ENCODE results near the gene CDH22. TPM values are rescaled to one million over a fixed set of nuclear protein-coding genes. Genes with fewer than 3 reads are reported as not detected.

Gene CDH22
- total and polyA plus RNA-seq, 9 of the 15 experiments (the other 6 are each of a cell fraction or from before 2014, with no cell fraction given) = 0.07 to 0.08 TPM; not detected in 7

DNA sequence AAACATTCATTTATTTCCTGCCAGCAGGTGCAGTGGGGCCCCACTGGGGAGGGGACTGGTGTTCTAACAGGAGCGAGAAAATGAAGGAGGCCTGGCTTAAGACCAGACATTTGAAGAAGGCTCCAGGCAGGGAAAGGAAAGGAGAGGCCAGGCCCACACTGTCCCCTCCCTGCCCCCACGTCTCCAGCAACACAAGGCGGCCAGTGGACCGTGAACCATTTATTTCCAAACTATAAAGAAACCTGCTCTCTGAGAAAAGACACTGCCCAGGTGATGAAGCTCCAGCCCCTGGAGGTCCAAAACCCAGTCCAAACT lies 41.4 kb upstream of the CDH22 start (continued):
- TF ChIP-seq, protein P1, sequence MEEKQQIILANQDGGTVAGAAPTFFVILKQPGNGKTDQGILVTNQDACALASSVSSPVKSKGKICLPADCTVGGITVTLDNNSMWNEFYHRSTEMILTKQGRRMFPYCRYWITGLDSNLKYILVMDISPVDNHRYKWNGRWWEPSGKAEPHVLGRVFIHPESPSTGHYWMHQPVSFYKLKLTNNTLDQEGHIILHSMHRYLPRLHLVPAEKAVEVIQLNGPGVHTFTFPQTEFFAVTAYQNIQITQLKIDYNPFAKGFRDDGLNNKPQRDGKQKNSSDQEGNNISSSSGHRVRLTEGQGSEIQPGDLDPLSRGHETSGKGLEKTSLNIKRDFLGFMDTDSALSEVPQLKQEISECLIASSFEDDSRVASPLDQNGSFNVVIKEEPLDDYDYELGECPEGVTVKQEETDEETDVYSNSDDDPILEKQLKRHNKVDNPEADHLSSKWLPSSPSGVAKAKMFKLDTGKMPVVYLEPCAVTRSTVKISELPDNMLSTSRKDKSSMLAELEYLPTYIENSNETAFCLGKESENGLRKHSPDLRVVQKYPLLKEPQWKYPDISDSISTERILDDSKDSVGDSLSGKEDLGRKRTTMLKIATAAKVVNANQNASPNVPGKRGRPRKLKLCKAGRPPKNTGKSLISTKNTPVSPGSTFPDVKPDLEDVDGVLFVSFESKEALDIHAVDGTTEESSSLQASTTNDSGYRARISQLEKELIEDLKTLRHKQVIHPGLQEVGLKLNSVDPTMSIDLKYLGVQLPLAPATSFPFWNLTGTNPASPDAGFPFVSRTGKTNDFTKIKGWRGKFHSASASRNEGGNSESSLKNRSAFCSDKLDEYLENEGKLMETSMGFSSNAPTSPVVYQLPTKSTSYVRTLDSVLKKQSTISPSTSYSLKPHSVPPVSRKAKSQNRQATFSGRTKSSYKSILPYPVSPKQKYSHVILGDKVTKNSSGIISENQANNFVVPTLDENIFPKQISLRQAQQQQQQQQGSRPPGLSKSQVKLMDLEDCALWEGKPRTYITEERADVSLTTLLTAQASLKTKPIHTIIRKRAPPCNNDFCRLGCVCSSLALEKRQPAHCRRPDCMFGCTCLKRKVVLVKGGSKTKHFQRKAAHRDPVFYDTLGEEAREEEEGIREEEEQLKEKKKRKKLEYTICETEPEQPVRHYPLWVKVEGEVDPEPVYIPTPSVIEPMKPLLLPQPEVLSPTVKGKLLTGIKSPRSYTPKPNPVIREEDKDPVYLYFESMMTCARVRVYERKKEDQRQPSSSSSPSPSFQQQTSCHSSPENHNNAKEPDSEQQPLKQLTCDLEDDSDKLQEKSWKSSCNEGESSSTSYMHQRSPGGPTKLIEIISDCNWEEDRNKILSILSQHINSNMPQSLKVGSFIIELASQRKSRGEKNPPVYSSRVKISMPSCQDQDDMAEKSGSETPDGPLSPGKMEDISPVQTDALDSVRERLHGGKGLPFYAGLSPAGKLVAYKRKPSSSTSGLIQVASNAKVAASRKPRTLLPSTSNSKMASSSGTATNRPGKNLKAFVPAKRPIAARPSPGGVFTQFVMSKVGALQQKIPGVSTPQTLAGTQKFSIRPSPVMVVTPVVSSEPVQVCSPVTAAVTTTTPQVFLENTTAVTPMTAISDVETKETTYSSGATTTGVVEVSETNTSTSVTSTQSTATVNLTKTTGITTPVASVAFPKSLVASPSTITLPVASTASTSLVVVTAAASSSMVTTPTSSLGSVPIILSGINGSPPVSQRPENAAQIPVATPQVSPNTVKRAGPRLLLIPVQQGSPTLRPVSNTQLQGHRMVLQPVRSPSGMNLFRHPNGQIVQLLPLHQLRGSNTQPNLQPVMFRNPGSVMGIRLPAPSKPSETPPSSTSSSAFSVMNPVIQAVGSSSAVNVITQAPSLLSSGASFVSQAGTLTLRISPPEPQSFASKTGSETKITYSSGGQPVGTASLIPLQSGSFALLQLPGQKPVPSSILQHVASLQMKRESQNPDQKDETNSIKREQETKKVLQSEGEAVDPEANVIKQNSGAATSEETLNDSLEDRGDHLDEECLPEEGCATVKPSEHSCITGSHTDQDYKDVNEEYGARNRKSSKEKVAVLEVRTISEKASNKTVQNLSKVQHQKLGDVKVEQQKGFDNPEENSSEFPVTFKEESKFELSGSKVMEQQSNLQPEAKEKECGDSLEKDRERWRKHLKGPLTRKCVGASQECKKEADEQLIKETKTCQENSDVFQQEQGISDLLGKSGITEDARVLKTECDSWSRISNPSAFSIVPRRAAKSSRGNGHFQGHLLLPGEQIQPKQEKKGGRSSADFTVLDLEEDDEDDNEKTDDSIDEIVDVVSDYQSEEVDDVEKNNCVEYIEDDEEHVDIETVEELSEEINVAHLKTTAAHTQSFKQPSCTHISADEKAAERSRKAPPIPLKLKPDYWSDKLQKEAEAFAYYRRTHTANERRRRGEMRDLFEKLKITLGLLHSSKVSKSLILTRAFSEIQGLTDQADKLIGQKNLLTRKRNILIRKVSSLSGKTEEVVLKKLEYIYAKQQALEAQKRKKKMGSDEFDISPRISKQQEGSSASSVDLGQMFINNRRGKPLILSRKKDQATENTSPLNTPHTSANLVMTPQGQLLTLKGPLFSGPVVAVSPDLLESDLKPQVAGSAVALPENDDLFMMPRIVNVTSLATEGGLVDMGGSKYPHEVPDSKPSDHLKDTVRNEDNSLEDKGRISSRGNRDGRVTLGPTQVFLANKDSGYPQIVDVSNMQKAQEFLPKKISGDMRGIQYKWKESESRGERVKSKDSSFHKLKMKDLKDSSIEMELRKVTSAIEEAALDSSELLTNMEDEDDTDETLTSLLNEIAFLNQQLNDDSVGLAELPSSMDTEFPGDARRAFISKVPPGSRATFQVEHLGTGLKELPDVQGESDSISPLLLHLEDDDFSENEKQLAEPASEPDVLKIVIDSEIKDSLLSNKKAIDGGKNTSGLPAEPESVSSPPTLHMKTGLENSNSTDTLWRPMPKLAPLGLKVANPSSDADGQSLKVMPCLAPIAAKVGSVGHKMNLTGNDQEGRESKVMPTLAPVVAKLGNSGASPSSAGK (IDR thresholded peaks at IDR 0.05) = no peak
- no peak for TF ChIP-seq FOS (IDR thresholded peaks at IDR 0.05; ENCODE audit: extremely low read depth, insufficient read length)
- TF ChIP-seq ZNF143 (CRISPR knock-in tag; IDR thresholded peaks at IDR 0.05) = no peak
- TF ChIP-seq RFX1 (IDR thresholded peaks at IDR 0.05) = no peak
- TF ChIP-seq, protein P2, sequence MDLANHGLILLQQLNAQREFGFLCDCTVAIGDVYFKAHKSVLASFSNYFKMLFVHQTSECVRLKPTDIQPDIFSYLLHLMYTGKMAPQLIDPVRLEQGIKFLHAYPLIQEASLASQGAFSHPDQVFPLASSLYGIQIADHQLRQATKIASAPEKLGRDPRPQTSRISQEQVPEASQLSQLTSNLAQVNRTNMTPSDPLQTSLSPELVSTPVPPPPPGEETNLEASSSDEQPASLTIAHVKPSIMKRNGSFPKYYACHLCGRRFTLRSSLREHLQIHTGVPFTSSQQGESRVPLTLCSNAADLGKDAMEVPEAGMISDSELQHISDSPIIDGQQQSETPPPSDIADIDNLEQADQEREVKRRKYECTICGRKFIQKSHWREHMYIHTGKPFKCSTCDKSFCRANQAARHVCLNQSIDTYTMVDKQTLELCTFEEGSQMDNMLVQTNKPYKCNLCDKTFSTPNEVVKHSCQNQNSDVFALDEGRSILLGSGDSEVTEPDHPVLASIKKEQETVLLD (IDR thresholded peaks at IDR 0.05) = no peak
- TF ChIP-seq ESRRA (IDR thresholded peaks at IDR 0.05; ENCODE audit: borderline replicate concordance, low read depth) = no peak
- TF ChIP-seq, protein P3, sequence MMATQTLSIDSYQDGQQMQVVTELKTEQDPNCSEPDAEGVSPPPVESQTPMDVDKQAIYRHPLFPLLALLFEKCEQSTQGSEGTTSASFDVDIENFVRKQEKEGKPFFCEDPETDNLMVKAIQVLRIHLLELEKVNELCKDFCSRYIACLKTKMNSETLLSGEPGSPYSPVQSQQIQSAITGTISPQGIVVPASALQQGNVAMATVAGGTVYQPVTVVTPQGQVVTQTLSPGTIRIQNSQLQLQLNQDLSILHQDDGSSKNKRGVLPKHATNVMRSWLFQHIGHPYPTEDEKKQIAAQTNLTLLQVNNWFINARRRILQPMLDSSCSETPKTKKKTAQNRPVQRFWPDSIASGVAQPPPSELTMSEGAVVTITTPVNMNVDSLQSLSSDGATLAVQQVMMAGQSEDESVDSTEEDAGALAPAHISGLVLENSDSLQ (IDR thresholded peaks at IDR 0.05) = no peak
- TF ChIP-seq, protein P4, sequence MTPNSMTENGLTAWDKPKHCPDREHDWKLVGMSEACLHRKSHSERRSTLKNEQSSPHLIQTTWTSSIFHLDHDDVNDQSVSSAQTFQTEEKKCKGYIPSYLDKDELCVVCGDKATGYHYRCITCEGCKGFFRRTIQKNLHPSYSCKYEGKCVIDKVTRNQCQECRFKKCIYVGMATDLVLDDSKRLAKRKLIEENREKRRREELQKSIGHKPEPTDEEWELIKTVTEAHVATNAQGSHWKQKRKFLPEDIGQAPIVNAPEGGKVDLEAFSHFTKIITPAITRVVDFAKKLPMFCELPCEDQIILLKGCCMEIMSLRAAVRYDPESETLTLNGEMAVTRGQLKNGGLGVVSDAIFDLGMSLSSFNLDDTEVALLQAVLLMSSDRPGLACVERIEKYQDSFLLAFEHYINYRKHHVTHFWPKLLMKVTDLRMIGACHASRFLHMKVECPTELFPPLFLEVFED (CRISPR knock-in tag; conservative IDR thresholded peaks at IDR 0.05) = no peak
